Karpas-422 (cell line): ENCODE results near the gene GPSM1. TPM values are rescaled to one million over a fixed set of nuclear protein-coding genes. Genes with fewer than 3 reads are reported as not detected.

ENCODE experiments used
- DNase-seq: peaks from one replicate; pipeline ENCODE4 v3.0.0-alpha.2; 2015
- H2AFZ ChIP-seq: fragments of 200-600 bp; sonication (generic); 2 replicates; pipeline ENCODE4 v1.6.1; 2014; ENCODE audit warnings: antibody characterized with exemption, low read length, mixed read lengths
- H3K27ac ChIP-seq: fragments of 200-600 bp; sonication (generic); 2 replicates; pipeline ENCODE4 v1.5.1; 2014; ENCODE audit warnings: mild to moderate bottlenecking, low read length, moderate library complexity
- H3K27me3 ChIP-seq: fragments of 200-600 bp; sonication (generic); 2 replicates; pipeline ENCODE4 v1.6.1; 2014; ENCODE audit warnings: low read length, mixed read lengths
- H3K36me3 ChIP-seq: fragments of 200-600 bp; sonication (generic); 2 replicates; pipeline ENCODE4 v1.6.1; 2014; ENCODE audit warnings: low read length, mixed read lengths; ENCODE audit not compliant: insufficient read depth
- H3K4me1 ChIP-seq: fragments of 200-600 bp; sonication (generic); 2 replicates; pipeline ENCODE4 v1.6.1; 2014; ENCODE audit warnings: mild to moderate bottlenecking, low read length, mixed read lengths
- H3K4me2 ChIP-seq: fragments of 200-600 bp; sonication (generic); 2 replicates; pipeline ENCODE4 v1.6.1; 2014; ENCODE audit warnings: low read length, low read depth, mild to moderate bottlenecking; ENCODE audit not compliant: poor library complexity, severe bottlenecking
- H3K4me3 ChIP-seq: fragments of 200-600 bp; sonication (generic); 2 replicates; pipeline ENCODE4 v1.5.1; 2014; ENCODE audit warnings: mild to moderate bottlenecking, antibody characterized with exemption, low read length, mixed read lengths
- H3K79me2 ChIP-seq: fragments of 200-600 bp; sonication (generic); 2 replicates; pipeline ENCODE4 v1.6.1; 2014; ENCODE audit warnings: mild to moderate bottlenecking, low read length, mixed read lengths
- H3K9ac ChIP-seq: fragments of 200-600 bp; sonication (generic); 2 replicates; pipeline ENCODE4 v1.6.0; 2014; ENCODE audit warnings: low read length
- H3K9me2 ChIP-seq: fragments of 200-600 bp; sonication (generic), shearing (Covaris generic); replicated peaks from 2 replicates; pipeline ENCODE4 v1.6.0; 2014; ENCODE audit warnings: mild to moderate bottlenecking, low read length, moderate library complexity; ENCODE audit not compliant: insufficient read depth
- H3K9me3 ChIP-seq: fragments of 300-700, 200-600 bp; sonication (generic); 2 replicates; pipeline ENCODE4 v1.6.1; 2014; ENCODE audit warnings: low read length, mixed read lengths
- H4K20me1 ChIP-seq: fragments of 200-600 bp; sonication (generic); 2 replicates; pipeline ENCODE4 v1.6.1; 2014; ENCODE audit warnings: mild to moderate bottlenecking, antibody characterized with exemption, low read length, low read depth; ENCODE audit not compliant: insufficient read depth
- total RNA-seq: library from RNA; depleted of rRNA; stranded (reverse); fragments of >200 nt; shearing (Covaris generic); gene quantifications from 2 replicates; pipeline ENCODE4 v1.2.3, GENCODE V29; 2014; ENCODE audit warnings: low replicate concordance

Gene GPSM1
- total RNA-seq, 1 experiment from 2014 or later: 11.7 TPM

GRCh38 chr9:136305804-136306203 lies 21.5 kb upstream of the GPSM1 start:
- Histone ChIP-seq H3K27ac (no peak overlapping the region), H3K79me2 (no peaks in the 10 kb centered on the region), H3K4me3 (no peak overlapping the region), H3K36me3 (no peaks in the 10 kb centered on the region), H3K4me1 (peaks cover 36% of the 10 kb centered on the region), H3K9me3 (no peaks in the 10 kb centered on the region), H3K9me2 (no peaks in the 10 kb centered on the region), H2AFZ (no peak overlapping the region), H3K27me3 (no peaks in the 10 kb centered on the region), H4K20me1 (no peaks in the 10 kb centered on the region), H3K4me2 (peak overlapping the region; percentile 15), H3K9ac (no peak overlapping the region)
- no peak for DNase-seq

- Histone ChIP-seq H4K20me1 (no peaks in the 10 kb centered on the region), H3K4me2 (peak overlapping the region; percentile 15), H3K36me3 (no peaks in the 10 kb centered on the region), H3K9ac (peak overlapping the region; percentile 4; the same call in 1 of the 2 replicates), H3K4me1 (peaks cover 43% of the 10 kb centered on the region), H2AFZ (no peak overlapping the region), H3K4me3 (no peak overlapping the region), H3K27ac (no peak overlapping the region), H3K79me2 (no peaks in the 10 kb centered on the region), H3K9me2 (no peaks in the 10 kb centered on the region), H3K9me3 (no peaks in the 10 kb centered on the region), H3K27me3 (no peaks in the 10 kb centered on the region)
- DNase-seq: peak; percentile 62
Observed at GRCh38 chr9:136306211-136307208, 20.8 kb upstream of the GPSM1 start.

GRCh38 chr9:136307215-136307750 lies 20.1 kb upstream of the GPSM1 start:
- Histone ChIP-seq H3K9me3 (no peaks in the 10 kb centered on the region), H3K4me3 (no peak overlapping the region), H3K36me3 (no peaks in the 10 kb centered on the region), H3K27ac (no peak overlapping the region), H4K20me1 (no peaks in the 10 kb centered on the region), H3K4me1 (peaks cover 51% of the 10 kb centered on the region), H3K9ac (no peak overlapping the region), H3K9me2 (no peaks in the 10 kb centered on the region), H2AFZ (no peak overlapping the region), H3K27me3 (no peaks in the 10 kb centered on the region), H3K79me2 (no peaks in the 10 kb centered on the region), H3K4me2 (no peak overlapping the region)
- DNase-seq: no peak

- Histone ChIP-seq H3K27me3 (no peaks in the 10 kb centered on the region), H3K9me2 (no peaks in the 10 kb centered on the region), H3K4me2 (no peak overlapping the region), H3K9ac (no peak overlapping the region), H4K20me1 (no peaks in the 10 kb centered on the region), H3K4me1 (peaks cover 59% of the 10 kb centered on the region), H3K79me2 (no peaks in the 10 kb centered on the region), H3K27ac (no peak overlapping the region), H2AFZ (no peak overlapping the region), H3K36me3 (no peaks in the 10 kb centered on the region), H3K4me3 (no peak overlapping the region), H3K9me3 (no peaks in the 10 kb centered on the region)
- DNase-seq: no peak
Observed at GRCh38 chr9:136308006-136308701, 19.2 kb upstream of the GPSM1 start.

- no peak for DNase-seq
- no peaks in the 10 kb centered on the region for H4K20me1 ChIP-seq
- H3K9me2 ChIP-seq: no peaks in the 10 kb centered on the region
- no peak overlapping the region for H2AFZ ChIP-seq
- no peaks in the 10 kb centered on the region for H3K79me2 ChIP-seq
- H3K4me2 ChIP-seq: no peak overlapping the region
- H3K9me3 ChIP-seq: no peaks in the 10 kb centered on the region
- H3K27me3 ChIP-seq: no peaks in the 10 kb centered on the region
- H3K4me3 ChIP-seq: no peak overlapping the region
- H3K4me1 ChIP-seq: peaks cover 64% of the 10 kb centered on the region
- H3K36me3 ChIP-seq: no peaks in the 10 kb centered on the region
- H3K27ac ChIP-seq: no peak overlapping the region
- H3K9ac ChIP-seq: no peak overlapping the region
Observed at GRCh38 chr9:136308702-136309053, 18.7 kb upstream of the GPSM1 start.

- Histone ChIP-seq H3K4me2 (no peak overlapping the region), H2AFZ (no peak overlapping the region), H3K9me2 (no peaks in the 10 kb centered on the region), H3K9me3 (no peaks in the 10 kb centered on the region), H3K27ac (no peak overlapping the region), H4K20me1 (no peaks in the 10 kb centered on the region), H3K36me3 (no peaks in the 10 kb centered on the region), H3K27me3 (no peaks in the 10 kb centered on the region), H3K4me3 (no peak overlapping the region), H3K79me2 (no peaks in the 10 kb centered on the region), H3K9ac (no peak overlapping the region), H3K4me1 (peaks cover 70% of the 10 kb centered on the region)
- DNase-seq: no peak
Observed at GRCh38 chr9:136309101-136309801, 18.1 kb upstream of the GPSM1 start.

GRCh38 chr9:136309806-136310220 lies 17.5 kb upstream of the GPSM1 start:
- Histone ChIP-seq H3K4me2 (no peak overlapping the region), H3K4me1 (peaks cover 70% of the 10 kb centered on the region)

More at GRCh38 chr9:136309806-136310220, 17.5 kb upstream of the GPSM1 start:
- Histone ChIP-seq H3K27me3 (no peaks in the 10 kb centered on the region), H3K9ac (no peak overlapping the region), H3K9me2 (no peaks in the 10 kb centered on the region), H3K27ac (no peak overlapping the region), H2AFZ (no peak overlapping the region), H3K79me2 (no peaks in the 10 kb centered on the region), H3K36me3 (no peaks in the 10 kb centered on the region; the same call in 1 of the 2 replicates), H3K4me3 (no peak overlapping the region), H3K9me3 (peaks cover 4% of the 10 kb centered on the region; the same call in 1 of the 2 replicates), H4K20me1 (no peaks in the 10 kb centered on the region)
- no peak for DNase-seq
